Measurements from ENCODE around the gene OR8B4.

DNA sequence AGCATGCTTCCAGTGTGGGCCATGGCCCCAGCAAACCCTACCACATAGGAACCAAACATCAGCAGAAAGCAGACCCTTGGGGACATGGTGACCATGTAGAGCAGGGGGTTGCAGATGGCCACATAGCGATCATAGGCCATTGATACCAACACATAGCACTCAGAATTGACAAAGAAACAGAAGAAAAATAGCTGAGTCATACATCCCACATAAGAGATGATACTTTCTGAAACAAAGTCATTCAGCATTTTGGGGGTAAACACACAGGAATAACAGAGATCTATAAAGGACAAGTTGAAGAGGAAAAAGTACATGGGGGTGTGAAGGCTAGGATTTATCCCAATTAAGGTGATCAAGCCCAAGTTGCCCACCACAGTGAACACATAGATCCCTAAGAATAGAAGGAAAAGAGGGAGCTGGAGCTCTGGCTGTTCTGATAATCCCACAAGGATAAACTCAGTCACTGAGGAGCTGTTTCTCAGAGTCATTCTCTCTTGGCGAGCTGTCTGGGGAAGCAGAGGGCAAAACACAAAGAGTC, at the start of gene OR8B4:
- TF ChIP-seq, protein P1, sequence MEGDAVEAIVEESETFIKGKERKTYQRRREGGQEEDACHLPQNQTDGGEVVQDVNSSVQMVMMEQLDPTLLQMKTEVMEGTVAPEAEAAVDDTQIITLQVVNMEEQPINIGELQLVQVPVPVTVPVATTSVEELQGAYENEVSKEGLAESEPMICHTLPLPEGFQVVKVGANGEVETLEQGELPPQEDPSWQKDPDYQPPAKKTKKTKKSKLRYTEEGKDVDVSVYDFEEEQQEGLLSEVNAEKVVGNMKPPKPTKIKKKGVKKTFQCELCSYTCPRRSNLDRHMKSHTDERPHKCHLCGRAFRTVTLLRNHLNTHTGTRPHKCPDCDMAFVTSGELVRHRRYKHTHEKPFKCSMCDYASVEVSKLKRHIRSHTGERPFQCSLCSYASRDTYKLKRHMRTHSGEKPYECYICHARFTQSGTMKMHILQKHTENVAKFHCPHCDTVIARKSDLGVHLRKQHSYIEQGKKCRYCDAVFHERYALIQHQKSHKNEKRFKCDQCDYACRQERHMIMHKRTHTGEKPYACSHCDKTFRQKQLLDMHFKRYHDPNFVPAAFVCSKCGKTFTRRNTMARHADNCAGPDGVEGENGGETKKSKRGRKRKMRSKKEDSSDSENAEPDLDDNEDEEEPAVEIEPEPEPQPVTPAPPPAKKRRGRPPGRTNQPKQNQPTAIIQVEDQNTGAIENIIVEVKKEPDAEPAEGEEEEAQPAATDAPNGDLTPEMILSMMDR (IDR thresholded peaks at IDR 0.05; ENCODE audit: insufficient read depth, low read length, poor library complexity, severe bottlenecking), result no peak
- TF ChIP-seq EZH2phosphoT487 (conservative IDR thresholded peaks at IDR 0.05; ENCODE audit: low read length), result no peak
